ENCODE data around the gene FEZ2. TPM values are rescaled to one million over a fixed set of nuclear protein-coding genes. Genes with fewer than 3 reads are reported as not detected.
A peak's percentile ranks its signal among the peaks of the same experiment; 100 is the strongest.

Gene FEZ2
- total and polyA plus RNA-seq, 2 of the 13 experiments (the other 11 are each of a cell fraction or from before 2014, with no cell fraction given), result 42.5 to 59.1 TPM

- TF ChIP-seq ZMAT5 (CRISPR knock-in tag; IDR thresholded peaks at IDR 0.05; ENCODE audit: borderline replicate concordance, low read depth) (no peak), ZNF841 (CRISPR knock-in tag; IDR thresholded peaks at IDR 0.05; ENCODE audit: borderline replicate concordance) (no peak), DRAP1 (CRISPR knock-in tag; IDR thresholded peaks at IDR 0.05) (peak; percentile 55; the same call in 1 of the 2 replicates), ATM (IDR thresholded peaks at IDR 0.05; ENCODE audit: borderline replicate concordance) (no peak), SIN3A (IDR thresholded peaks at IDR 0.05; ENCODE audit: borderline replicate concordance, low read depth, low read length) (peak; percentile 30; the same call in 1 of the 2 replicates), KDM5A (IDR thresholded peaks at IDR 0.05; ENCODE audit: borderline replicate concordance, low read length) (no peak), SOX13 (IDR thresholded peaks at IDR 0.05) (no peak), SOX13 (CRISPR knock-in tag; conservative IDR thresholded peaks at IDR 0.05 in 1 of 2, IDR thresholded peaks at IDR 0.05 in 1 of 2) (peak in 1 of 2 experiments; percentile 31; a peak in 2 of 4 replicates), ZSCAN31 (CRISPR knock-in tag; IDR thresholded peaks at IDR 0.05; ENCODE audit: low read depth) (peak; percentile 65; the same call in 1 of the 2 replicates), HNRNPK (IDR thresholded peaks at IDR 0.05; ENCODE audit: low read depth, low read length, poor library complexity, severe bottlenecking) (peak; percentile 80), TRIM24 (CRISPR knock-in tag; IDR thresholded peaks at IDR 0.05) (no peak), NFAT5 (CRISPR knock-in tag; IDR thresholded peaks at IDR 0.05) (no peak), ZNF431 (CRISPR knock-in tag; IDR thresholded peaks at IDR 0.05; ENCODE audit: borderline replicate concordance, low read depth) (no peak), ZNF614 (CRISPR knock-in tag; IDR thresholded peaks at IDR 0.05; ENCODE audit: borderline replicate concordance) (no peak), ZSCAN25 (CRISPR knock-in tag; IDR thresholded peaks at IDR 0.05) (peak; percentile 63; the same call in 1 of the 2 replicates), ZKSCAN1 (IDR thresholded peaks at IDR 0.05; ENCODE audit: low read length) (no peak), ARHGAP35 (CRISPR knock-in tag; IDR thresholded peaks at IDR 0.05; ENCODE audit: borderline replicate concordance) (peak; percentile 76; the same call in 1 of the 2 replicates), ZNF879 (CRISPR knock-in tag; IDR thresholded peaks at IDR 0.05) (0 out of 2 replicates have a peak, but pooled peaks have one; percentile 3), ZNF772 (CRISPR knock-in tag; IDR thresholded peaks at IDR 0.05) (peak; percentile 72; the same call in 1 of the 2 replicates), ZNF484 (CRISPR knock-in tag; IDR thresholded peaks at IDR 0.05; ENCODE audit: borderline replicate concordance, low read depth) (no peak), ZNF660 (CRISPR knock-in tag; IDR thresholded peaks at IDR 0.05; ENCODE audit: borderline replicate concordance, low read depth) (no peak)
Measured at GRCh38 chr2:36597532-36598377, at the start of gene FEZ2 (continued).
